HFFc6 (cell line): ENCODE measurements around the gene TP53BP1. TPM values are rescaled to one million over a fixed set of nuclear protein-coding genes. Genes with fewer than 3 reads are reported as not detected.

ENCODE experiments used
- DNase-seq: peaks from one replicate; pipeline ENCODE4 v3.0.0-alpha.2; 2018
- H3K27ac Mint-ChIP-seq: 2 replicates; pipeline ENCODE4 v1.8.0; 2020; ENCODE audit warnings: mild to moderate bottlenecking, mixed read lengths
- H3K27me3 Mint-ChIP-seq: 2 replicates; pipeline ENCODE4 v1.8.0; 2021; ENCODE audit warnings: mild to moderate bottlenecking, moderate library complexity, mixed read lengths; ENCODE audit not compliant: insufficient read depth
- H3K36me3 Mint-ChIP-seq: 2 replicates; pipeline ENCODE4 v1.8.0; 2021; ENCODE audit warnings: low read depth, mixed read lengths
- H3K4me1 Mint-ChIP-seq: 2 replicates; pipeline ENCODE4 v1.8.0; 2020; ENCODE audit warnings: low read depth, mixed read lengths
- H3K4me3 Mint-ChIP-seq: 2 replicates; pipeline ENCODE4 v1.8.0; 2020; ENCODE audit warnings: mild to moderate bottlenecking, moderate library complexity, mixed read lengths
- H3K9me3 Mint-ChIP-seq: 2 replicates; pipeline ENCODE4 v1.8.0; 2020; ENCODE audit warnings: mild to moderate bottlenecking, mixed read lengths
- total RNA-seq, 6 experiments: library from RNA; stranded (reverse); fragmentation: NEBNext Ultra II Directional; extraction: Animal tissue kit (Norgen Biotek cat#: 25700); gene quantifications; 2 replicates in 1 of 6; 3 replicates in 5 of 6; pipeline ENCODE4 v1.2.3, GENCODE V29; 2021
- TF ChIP-seq, protein P1 (sequence below): fragments of 200-600 bp; sonication (generic); IDR thresholded peaks from 2 replicates; pipeline ENCODE4 v1.5.0; 2021; ENCODE audit warnings: antibody characterized with exemption, mild to moderate bottlenecking

TP53BP1 gene
- total RNA-seq, 6 experiments from 2014 or later, result 44.7 to 49.5 (median 46.4) TPM

DNA sequence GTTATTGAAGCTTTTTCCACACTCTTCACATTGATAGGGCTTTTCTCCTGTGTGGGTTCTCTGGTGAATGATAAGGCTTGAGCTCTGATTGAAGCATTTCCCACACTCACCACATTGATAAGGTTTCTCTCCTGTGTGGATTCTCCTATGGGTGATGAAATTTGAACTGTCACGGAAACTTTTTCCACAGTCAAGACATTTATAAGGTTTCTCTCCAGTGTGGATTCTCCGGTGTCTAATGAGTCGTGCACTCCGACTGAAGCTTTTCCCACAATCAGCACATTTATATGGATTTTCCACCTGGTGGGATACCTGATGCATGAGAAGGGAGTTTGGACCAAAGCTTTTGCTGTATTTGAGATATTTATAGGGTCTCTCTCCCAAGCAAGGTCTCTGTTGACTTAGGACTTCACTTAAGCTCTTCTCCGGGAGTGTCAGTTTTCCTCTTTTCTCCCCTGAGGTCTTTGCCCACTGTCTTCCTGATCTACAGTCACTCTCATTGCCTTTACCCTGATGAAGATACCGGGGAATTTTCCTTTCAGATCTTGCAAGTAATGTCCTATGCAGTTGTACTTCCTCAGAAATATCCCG lies 131.5 kb downstream of the TP53BP1 start:
- Mint-ChIP-seq H3K36me3 (peaks cover 81% of the 10 kb centered on the region), H3K9me3 (peaks cover 47% of the 10 kb centered on the region), H3K27ac (no peak overlapping the region), H3K4me3 (no peak overlapping the region), H3K4me1 (peaks cover 9% of the 10 kb centered on the region; the same call in 1 of the 2 replicates), H3K27me3 (no peaks in the 10 kb centered on the region)
- no peak for DNase-seq
- TF ChIP-seq, protein P1, sequence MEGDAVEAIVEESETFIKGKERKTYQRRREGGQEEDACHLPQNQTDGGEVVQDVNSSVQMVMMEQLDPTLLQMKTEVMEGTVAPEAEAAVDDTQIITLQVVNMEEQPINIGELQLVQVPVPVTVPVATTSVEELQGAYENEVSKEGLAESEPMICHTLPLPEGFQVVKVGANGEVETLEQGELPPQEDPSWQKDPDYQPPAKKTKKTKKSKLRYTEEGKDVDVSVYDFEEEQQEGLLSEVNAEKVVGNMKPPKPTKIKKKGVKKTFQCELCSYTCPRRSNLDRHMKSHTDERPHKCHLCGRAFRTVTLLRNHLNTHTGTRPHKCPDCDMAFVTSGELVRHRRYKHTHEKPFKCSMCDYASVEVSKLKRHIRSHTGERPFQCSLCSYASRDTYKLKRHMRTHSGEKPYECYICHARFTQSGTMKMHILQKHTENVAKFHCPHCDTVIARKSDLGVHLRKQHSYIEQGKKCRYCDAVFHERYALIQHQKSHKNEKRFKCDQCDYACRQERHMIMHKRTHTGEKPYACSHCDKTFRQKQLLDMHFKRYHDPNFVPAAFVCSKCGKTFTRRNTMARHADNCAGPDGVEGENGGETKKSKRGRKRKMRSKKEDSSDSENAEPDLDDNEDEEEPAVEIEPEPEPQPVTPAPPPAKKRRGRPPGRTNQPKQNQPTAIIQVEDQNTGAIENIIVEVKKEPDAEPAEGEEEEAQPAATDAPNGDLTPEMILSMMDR, result no peak

DNA sequence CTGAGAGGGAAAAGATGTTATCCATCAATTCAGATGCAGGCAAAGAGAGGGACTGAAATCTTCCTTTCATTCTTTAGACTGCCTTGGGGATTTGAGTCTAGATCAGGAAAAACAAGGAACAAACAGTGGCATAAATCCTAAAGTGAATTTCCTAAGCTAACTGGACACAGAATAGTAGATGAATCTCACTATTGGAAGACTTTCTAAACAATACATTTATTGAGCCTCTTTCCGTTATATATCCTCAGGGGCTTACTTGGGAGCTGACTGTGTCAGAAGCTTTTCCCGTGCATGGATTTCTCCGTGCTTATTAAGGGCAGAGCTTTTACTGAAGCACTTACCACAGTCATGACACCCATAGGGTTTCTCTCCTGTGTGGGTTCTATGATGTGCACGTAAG lies 132.1 kb downstream of the TP53BP1 start:
- H3K4me3 Mint-ChIP-seq, result no peak overlapping the region
- H3K27me3 Mint-ChIP-seq, result no peaks in the 10 kb centered on the region
- 0 out of 2 replicates have a peak, but pooled peaks cover 5% of the 10 kb centered on the region for H3K4me1 Mint-ChIP-seq
- peaks cover 47% of the 10 kb centered on the region for H3K9me3 Mint-ChIP-seq
- H3K27ac Mint-ChIP-seq, result no peak overlapping the region
- TF ChIP-seq, protein P1, result no peak
- H3K36me3 Mint-ChIP-seq, result peaks cover 79% of the 10 kb centered on the region
- DNase-seq, result no peak

Other genes with a start within 250 kb of the TP53BP1 start
- not detected for gene TGM5, start 226.2 kb downstream of the TP53BP1 start, total RNA-seq
- gene TGM7, start 190.9 kb downstream of the TP53BP1 start, total RNA-seq, result not detected
- gene LCMT2, start 162.6 kb downstream of the TP53BP1 start, total RNA-seq, result 1 to 10 TPM; 5.7 to 8.8 (median 6.5) TPM
- gene ZSCAN29, start 122.1 kb downstream of the TP53BP1 start, total RNA-seq, result 10 to 100 TPM; 12.7 to 16.7 (median 14.7) TPM
- 10 to 100 TPM; 16.1 to 22.2 (median 18.7) TPM for gene TUBGCP4, start 122.1 kb downstream of the TP53BP1 start, total RNA-seq
- 100 to 1,000 TPM; 136 to 174 (median 169) TPM for gene MAP1A, start 24.5 kb upstream of the TP53BP1 start, total RNA-seq
- 10 to 100 TPM; 16.3 to 23.3 (median 20.1) TPM for gene PPIP5K1, start 97.1 kb upstream of the TP53BP1 start, total RNA-seq
- not detected for gene CKMT1B, start 100.9 kb upstream of the TP53BP1 start, total RNA-seq
- gene STRC, start 125.6 kb upstream of the TP53BP1 start, total RNA-seq, result not detected
- 1 to 10 TPM in 2 of 6 experiments, under 1 TPM in 4; 0.38 to 2.6 (median 0.74) TPM for gene CATSPER2, start 155.7 kb upstream of the TP53BP1 start, total RNA-seq
- gene CKMT1A, start 200.7 kb upstream of the TP53BP1 start, total RNA-seq, result not detected